ENCODE measurements around the gene MISP3.

The MISP3 gene

DNA sequence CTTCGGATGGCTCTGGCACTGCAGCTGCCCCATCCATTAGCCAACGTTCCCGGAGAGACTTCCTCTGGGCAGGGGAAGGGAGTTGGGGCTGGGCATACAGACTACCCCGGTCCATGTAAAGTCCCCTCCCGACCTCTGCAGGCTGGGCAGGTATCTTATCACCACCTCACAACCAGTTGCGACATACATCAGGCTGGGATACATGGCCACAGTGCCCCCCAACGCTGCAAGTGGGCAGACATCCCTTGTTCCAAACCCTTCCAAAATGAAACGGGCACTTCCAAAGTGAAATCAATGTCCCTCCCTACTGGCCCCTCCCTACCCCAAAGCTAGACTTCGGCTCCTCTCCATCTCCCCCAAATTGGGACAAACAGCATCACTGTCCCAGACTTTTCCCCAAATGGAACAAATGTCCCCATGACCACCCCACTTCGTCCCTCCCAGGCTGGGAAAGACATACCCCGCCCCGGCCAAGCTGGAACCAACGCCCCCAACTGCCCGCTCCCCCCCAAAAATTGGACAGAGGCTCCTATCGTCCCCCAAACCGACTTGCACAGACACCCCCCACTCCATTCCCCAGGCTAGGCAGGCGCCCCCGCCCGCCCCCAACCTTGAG is 15.7 kb upstream of the MISP3 start:
- Histone ChIP-seq H3K27me3 (ENCODE audit: insufficient read depth, poor library complexity, severe bottlenecking) (peaks cover 16% of the 10 kb centered on the region), H3K9me3 (ENCODE audit: severe bottlenecking) (no peaks in the 10 kb centered on the region), H3K4me3 (ENCODE audit: severe bottlenecking) (no peak overlapping the region), H3K4me1 (ENCODE audit: insufficient read depth, poor library complexity, severe bottlenecking) (no peaks in the 10 kb centered on the region), H3K27ac (ENCODE audit: poor library complexity, severe bottlenecking) (no peak overlapping the region), H3K36me3 (ENCODE audit: low read depth) (no peaks in the 10 kb centered on the region)
- ATAC-seq (ENCODE audit: low read depth) (no peak; the same call in 2 of the 3 replicates), DNase-seq (ENCODE audit: low spot score) (no peak)
- no peak for TF ChIP-seq CTCF (IDR thresholded peaks at IDR 0.05; ENCODE audit: poor library complexity, severe bottlenecking)

- H3K27ac ChIP-seq (ENCODE audit: poor library complexity, severe bottlenecking) = no peak overlapping the region
- no peaks in the 10 kb centered on the region for H3K36me3 ChIP-seq (ENCODE audit: low read depth)
- H3K4me1 ChIP-seq (ENCODE audit: insufficient read depth, poor library complexity, severe bottlenecking) = no peaks in the 10 kb centered on the region
- ATAC-seq (ENCODE audit: low read depth) (no peak), DNase-seq (ENCODE audit: low spot score) (no peak)
- H3K4me3 ChIP-seq (ENCODE audit: severe bottlenecking) = no peak overlapping the region
- peaks cover 16% of the 10 kb centered on the region for H3K27me3 ChIP-seq (ENCODE audit: insufficient read depth, poor library complexity, severe bottlenecking)
- no peaks in the 10 kb centered on the region for H3K9me3 ChIP-seq (ENCODE audit: severe bottlenecking)
- TF ChIP-seq CTCF (IDR thresholded peaks at IDR 0.05; ENCODE audit: poor library complexity, severe bottlenecking) = no peak
These were observed 14.1 kb upstream of the MISP3 start for GRCh38 chr19:14058182-14059092.

DNA sequence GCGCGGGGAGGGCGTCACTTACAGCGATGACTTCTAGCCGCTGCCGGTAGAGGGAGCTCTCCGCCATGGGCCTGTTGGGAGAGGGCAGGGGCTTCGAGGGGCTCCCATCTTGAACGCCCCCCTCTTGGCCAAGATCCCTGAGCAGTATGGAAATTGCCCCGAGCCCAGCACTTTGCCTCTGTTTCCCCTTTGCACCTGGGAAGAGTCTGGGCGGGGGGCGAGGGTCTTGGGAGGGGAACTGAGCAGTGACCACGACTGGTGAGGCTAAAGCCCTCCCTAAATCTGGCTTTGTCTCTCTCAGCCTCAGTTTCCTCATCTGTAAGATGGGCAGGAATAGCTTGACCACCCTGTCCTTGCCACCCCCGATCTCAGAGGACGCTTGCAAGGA is 13.5 kb upstream of the MISP3 start:
- H3K9me3 ChIP-seq (ENCODE audit: severe bottlenecking) = no peaks in the 10 kb centered on the region
- no peak overlapping the region for H3K27ac ChIP-seq (ENCODE audit: poor library complexity, severe bottlenecking)
- peaks cover 16% of the 10 kb centered on the region for H3K27me3 ChIP-seq (ENCODE audit: insufficient read depth, poor library complexity, severe bottlenecking)
- DNase-seq (ENCODE audit: low spot score) = no peak
- TF ChIP-seq CTCF (IDR thresholded peaks at IDR 0.05; ENCODE audit: poor library complexity, severe bottlenecking) = peak; percentile 61
- H3K4me1 ChIP-seq (ENCODE audit: insufficient read depth, poor library complexity, severe bottlenecking) = no peaks in the 10 kb centered on the region
- ATAC-seq (ENCODE audit: low read depth) = no peak
- no peaks in the 10 kb centered on the region for H3K36me3 ChIP-seq (ENCODE audit: low read depth)
- H3K4me3 ChIP-seq (ENCODE audit: severe bottlenecking) = no peak overlapping the region

GRCh38 chr19:14059652-14060155 is 12.9 kb upstream of the MISP3 start:
- H3K36me3 ChIP-seq (ENCODE audit: low read depth) = no peaks in the 10 kb centered on the region
- ATAC-seq (ENCODE audit: low read depth) = no peak
- DNase-seq (ENCODE audit: low spot score) = no peak
- no peak for TF ChIP-seq CTCF (IDR thresholded peaks at IDR 0.05; ENCODE audit: poor library complexity, severe bottlenecking)
- no peak overlapping the region for H3K27ac ChIP-seq (ENCODE audit: poor library complexity, severe bottlenecking)
- no peaks in the 10 kb centered on the region for H3K9me3 ChIP-seq (ENCODE audit: severe bottlenecking)
- H3K27me3 ChIP-seq (ENCODE audit: insufficient read depth, poor library complexity, severe bottlenecking) = peaks cover 16% of the 10 kb centered on the region
- H3K4me1 ChIP-seq (ENCODE audit: insufficient read depth, poor library complexity, severe bottlenecking) = no peaks in the 10 kb centered on the region
- no peak overlapping the region for H3K4me3 ChIP-seq (ENCODE audit: severe bottlenecking)
